HG03575 (cell line): ENCODE results near the gene TCERG1L.
"Not testable (repeated sequence)": the region's sequence is repeated elsewhere in the genome, so short reads cannot be mapped to it uniquely, and the experiment has no call there.

Experiments used
- ATAC-seq: cut with Tn5 transposase; IDR thresholded peaks from one replicate; pipeline ENCODE4 v1.9.1; 2021; ENCODE audit not compliant: unreplicated experiment, insufficient number of reproducible peaks, low FRiP score; ENCODE audit errors: extremely low read depth

TCERG1L gene

DNA sequence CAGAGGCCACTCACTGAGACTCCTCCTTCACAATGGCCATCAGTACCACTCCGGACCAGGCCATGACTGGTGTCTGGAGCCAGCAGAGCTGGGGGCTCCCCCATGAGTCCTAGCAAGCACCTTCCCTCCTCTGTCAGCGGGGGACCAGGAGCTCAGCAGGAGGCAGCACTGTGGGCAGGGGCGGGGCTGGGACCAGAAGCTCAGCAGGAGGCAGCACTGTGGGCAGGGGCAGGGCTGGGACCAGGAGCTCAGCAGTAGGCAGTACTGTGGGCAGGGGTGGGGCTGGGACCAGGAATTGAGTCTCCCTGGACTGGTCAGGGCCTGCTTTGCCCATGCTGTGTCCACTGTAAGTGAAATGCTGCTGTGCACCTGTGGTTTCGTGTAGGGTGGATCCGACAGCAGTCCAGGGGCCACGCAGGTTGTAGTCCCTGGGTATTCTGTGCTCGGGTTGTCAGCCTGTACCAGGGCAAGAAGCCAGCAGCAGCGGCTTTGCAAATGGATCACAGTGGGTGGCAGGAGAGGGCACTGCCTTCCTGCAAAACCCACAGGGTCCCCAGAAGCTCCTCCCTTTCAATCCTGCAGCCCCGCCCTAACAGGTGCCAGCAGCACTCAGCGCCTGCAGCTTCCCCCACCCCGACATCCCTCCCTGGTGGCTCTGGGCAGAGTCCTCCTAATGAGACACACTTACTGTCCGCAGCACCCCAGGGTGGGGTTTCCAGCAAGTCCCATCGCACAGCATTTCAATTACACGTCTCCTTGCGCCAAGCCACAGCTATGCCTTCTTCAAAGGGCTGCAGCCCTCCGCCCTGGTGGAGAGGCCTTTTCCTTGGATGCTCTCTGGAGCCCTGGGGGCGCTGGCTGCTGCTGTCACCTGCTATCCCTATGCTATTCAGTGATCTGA is 220.5 kb downstream of the TCERG1L start:
- no peak for ATAC-seq

DNA sequence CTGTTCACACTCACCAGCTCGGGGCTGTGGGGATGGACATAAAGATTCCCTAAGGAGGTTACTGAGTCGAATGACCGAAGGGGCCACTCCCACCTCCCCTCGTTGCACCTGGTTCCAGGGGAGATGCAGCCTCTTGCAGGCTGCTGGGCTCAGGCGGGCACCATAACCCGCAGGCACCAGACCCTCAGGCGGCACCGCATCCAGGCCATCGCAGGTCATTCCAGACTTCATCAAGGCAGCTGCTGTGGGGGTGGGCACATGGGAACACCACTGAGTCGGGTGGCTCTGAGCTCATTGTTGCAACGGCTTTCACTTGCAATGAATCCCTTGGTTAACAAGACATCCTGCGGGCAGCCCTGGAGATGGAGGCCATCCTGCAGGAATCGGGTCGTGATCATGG is 221.7 kb downstream of the TCERG1L start:
- ATAC-seq: no peak

DNA sequence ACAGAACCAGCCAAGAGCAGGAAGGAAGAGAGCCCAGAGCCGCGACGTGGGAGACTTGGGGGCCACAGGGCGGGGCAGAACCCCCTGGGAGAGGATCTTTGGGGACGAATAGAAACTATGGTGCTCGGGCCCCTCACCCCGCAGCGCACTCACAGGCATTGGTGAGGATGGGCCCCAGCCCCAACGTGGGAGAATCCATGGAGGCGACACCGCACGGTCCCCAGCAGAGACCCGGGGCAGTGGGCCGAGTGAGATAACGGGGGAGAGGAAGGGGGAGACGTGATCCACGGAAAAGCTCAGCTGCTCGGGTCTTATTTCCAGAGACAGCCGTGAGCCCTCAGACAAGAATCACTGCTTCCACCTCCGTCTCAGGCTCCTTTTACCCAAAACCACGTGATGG is 222.4 kb downstream of the TCERG1L start:
- no peak for ATAC-seq

DNA sequence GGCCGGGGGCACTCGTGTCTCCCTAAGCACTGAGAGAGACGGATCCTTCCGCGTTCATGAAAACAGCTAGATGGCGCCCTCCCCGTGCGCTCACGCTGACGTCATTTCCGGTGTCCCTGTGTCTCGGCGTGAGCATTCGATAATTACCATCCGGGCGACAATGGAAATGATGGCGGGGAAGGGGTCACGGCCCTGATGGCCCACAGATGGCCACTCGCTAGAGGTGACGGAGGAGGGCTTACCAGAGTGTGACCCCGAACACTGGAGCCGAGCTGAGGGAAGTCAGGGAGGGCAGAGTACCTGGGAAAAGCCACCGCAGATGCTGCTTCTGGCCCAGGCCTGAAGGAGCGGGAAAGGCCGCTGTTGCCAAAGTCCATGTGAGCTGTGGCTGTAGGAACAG is 222.9 kb downstream of the TCERG1L start:
- no peak for ATAC-seq

DNA sequence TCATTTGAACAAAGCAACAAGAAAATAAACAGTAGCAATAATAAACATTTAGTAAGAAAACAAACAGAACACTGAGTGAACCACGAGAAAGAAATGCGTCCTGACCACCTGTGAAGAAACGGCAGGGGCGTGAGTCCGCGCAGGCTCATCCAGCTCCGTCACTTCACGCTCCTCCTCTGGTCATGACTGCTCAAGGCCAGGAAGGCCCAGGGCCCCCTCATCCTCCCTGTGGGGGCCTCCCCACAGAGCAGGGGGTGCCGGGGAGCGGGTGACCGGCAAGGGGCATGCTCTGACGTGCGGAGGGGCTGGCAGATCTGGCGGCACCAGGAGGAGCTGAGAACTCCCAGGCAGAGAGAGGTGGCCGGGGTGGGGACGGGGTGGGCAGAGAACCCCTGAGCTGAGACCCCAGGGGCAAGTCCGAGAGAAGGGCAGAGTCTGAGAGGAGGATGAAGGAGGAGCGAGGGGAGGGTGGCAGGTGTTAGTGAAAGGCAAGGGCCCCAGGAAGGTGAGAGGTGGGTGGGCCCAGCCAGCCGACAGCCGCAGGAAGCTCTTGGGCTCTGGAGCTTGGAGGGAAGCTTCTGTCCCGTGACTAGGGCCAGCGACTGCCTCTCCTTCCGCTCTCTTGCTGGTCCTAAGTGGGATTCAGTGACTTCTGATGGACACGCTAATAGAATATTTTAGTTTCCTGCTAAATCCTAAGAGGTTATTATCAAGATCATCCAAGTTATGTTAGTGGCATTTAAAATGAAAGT is 223.9 kb downstream of the TCERG1L start:
- no peak for ATAC-seq

DNA sequence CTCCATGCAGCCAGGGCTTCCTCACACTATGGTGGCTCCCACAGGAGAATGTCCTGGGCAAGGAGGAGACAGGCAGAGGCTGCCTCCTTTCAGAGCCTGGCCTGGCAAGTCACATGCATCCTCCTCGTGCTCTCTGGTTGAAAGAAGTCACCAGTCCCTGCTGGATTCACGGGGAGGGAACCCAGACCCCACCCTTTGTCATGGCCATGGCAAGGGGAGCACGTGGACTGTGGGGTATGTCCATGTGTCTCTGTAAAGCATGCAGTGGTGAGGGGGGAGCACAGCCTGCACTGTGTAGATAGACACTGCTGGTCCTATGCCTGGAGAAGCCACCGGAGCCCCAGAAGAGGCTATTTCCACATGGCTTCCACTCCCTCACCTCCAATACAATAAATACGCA is 225.0 kb downstream of the TCERG1L start:
- no peak for ATAC-seq

DNA sequence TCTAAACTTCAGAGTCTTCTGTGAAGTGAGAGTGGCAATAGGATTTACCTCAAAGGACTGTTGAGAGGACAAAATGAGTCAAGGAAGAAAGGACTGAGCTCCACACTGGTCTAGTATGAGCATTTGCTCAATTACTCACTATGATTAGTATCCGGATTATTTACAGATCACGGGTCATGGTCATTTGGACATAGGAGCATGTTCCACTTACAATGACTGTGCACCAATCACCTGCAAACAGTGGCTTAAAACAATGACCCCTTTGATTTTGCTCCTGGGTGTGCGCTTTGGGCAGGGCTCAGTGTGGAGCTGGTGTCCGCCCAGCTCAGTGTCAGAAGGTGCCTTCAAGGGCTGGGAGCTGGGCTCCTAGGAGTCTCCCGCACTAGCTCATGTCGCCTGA is 225.4 kb downstream of the TCERG1L start:
- ATAC-seq: no peak

DNA sequence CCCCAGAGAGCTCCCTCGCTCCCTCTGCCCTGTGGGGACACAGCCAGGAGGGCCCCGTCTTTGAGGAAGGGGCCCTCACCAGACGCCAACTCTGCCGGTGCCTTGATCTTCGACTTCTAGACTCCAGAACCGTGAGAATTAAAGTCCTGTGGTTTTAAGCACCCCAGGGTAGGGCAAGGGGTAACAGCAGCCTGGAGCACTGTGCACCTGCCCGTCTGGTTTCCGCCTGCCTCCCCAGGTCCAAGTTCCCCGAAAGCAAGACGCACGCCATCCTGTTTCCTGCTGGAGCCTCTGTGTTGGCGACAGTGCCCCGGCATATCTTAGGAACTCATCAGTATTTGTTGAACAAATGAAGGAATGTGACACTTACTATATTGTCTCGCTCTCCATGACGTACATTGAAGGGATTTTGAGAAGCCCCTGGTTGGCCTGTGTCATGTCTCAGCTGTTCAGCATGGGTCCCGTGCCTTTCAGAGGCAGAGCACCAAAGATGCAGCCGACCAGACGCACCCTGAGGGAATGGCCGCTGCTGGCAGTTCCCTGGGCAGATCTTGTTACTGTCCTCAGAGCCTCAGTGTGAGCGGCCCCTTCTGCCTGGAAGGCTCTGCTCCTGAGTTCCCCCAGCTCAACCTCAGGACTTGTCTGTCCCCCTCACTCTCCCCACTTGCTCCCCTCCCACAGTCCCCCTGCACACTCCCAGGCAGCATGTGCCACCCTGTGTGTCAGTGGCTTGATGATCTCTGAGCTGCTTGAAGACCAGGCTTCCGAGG is 226.2 kb downstream of the TCERG1L start:
- no peak for ATAC-seq

DNA sequence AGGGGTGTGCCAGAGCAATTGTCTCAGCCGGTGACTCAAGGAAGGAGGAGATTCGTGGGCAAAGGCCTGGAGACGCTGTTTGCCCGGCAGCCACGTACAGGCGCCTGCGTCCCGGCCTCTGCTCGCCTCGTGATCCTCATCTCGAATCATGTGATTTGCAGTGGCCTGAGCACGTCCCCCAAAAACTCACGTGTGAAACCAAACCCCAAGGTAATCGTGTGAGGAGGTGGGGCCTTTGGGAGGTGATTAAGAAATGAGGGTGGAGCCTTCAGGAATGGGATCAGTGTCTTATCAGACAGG is 226.8 kb downstream of the TCERG1L start:
- no peak for ATAC-seq

DNA sequence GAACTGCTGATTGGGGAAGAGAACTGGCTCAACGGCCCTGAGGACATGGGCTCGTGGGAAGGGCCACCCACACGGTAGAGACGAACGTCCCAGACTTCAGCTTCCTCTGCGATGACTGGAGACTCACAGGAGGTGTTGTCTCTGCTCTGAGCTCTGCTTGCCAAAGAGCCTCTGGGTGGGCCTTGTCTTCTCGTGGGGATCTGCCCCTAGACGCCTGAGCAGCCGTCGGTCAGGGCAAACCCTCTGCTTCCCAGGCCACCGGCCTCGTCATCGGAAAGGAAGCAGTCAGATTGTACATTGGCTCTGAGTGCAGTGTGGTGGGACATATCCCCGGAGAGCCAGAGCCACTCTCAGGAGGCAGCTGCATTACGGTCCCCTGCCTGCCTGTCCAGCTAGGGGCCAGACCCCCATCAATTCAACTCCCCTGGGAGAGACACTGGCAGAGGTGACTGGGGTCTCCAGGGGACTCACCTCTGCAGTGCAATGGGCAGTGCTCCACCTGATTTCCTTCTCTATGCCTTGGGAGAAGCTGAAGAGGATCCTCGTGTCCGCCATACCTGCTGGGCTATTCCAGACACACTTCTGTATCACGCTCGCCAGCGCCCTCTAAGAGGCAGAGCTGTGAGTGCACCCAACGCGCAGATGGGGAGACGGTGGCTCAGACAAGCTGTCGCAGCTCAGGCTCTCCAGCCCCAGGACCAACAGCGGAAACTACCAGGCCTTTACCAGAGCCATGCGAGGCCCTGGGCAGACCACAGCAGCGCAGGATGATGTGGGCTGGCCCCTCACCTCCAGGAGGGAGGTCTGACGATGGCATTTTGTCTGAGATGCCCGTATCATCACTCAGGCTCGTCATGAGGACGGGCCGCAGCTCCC is 227.4 kb downstream of the TCERG1L start:
- ATAC-seq: no peak

DNA sequence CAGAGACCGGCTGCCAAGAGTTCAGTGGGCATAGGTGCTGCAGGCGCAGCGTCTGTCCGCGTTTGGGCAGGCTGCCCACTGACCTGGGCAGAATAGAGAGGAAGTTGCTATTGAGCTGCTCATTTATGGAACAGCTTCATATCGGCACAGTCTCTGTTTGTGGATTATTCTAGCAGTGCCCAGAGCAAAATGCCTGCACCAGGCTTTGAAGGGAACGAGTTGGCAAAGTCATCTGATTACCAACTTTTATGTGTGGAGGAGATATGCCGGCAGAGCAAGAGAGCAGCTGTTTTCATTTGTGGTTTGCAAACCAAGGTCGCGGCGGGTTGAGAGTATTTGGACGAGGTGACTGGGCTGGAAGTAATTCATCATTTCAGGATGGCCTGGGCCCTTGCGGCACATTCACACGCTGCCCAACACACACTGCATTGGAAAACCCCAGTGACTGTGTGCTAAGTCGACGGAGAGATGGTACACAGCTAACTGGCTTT is 228.5 kb downstream of the TCERG1L start:
- ATAC-seq: no peak

DNA sequence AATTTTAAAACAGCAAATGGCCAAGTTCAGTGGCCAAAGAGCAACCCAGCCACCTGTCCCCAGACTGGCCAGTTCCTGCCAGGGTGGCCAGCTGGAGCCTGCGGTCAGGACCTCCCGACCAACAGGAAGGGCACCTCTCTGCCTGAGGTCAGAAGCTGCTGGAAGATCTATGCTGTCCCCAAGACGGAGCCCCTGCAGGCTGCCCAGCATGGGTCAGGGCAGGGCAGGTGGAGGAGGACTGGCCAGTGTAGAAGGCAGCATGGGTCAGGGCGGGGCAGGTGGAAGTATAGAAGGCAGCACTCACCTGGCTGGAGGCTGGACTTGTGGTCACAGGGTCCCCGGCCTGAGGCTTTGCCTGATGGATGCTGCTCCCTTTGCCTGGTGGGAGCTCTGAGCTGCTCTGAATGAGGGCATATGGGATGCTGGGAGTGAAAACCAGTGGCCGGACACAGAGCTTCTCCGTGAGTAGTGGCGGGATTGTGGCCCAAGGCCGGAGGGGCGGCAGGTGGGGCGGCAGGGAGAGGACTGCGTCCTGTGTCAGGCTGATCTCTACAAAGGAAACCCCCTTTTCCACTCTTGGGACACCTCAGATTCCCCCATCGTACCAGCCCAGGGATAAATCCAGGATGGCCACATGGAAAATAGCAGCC is 229.2 kb downstream of the TCERG1L start:
- no peak for ATAC-seq

DNA sequence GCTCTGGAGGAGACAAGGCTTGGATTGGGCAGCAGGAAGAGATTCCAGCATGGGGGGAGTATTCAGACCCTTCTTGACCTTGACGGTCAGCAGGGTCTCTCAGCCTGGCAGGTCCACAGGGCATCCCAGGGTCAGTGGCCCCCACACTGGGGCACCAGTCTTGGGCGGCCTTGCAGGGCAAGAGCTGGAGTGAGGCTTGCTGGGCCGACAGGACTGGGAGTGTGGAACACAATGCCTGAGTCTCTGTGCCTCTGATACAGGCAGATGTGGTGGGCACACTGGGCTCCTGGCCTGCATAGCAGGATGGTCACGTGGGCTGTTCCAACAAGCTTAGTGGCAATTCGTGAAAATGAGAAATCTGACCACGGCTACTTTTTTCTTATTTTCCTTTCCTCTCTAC is 229.7 kb downstream of the TCERG1L start:
- no peak for ATAC-seq

DNA sequence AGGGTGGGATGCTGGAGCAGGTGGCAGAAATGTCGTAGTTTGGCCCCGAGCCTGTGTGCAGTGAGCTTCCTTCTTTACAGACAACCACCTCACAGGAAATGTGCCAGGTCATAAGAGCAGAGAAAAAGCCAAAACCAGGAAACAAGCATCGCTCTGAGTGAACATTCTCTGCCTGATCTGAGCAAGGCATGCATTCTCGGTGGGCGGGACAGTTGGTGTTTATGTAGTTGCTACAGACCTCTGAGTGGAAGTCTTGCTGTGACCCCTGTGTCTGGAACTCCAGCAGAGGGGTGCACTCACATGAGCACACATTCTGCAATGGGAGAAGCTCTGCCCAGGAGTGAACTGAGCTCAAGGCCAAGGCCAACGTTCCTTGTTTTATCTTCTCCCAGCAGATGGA is 230.1 kb downstream of the TCERG1L start:
- no peak for ATAC-seq

DNA sequence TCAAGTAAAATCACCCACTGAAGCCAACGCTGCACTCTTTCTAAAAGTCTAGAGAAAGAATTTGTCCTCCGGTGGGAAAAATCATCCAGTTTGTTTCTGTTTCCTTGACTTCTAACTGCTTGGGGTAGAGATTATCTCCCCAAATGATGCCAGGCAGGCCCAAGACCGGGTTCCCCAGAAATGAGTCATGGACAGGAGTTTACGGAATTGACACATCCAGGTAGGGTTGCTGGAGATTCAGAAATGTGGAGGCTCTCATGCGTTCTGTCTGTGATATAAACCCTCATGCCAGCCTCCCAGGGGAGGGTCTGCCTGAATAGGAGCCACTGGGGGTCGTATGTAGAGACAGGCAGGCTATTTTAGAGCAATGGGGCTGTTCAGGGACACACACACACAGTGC is 230.9 kb downstream of the TCERG1L start:
- no peak for ATAC-seq

DNA sequence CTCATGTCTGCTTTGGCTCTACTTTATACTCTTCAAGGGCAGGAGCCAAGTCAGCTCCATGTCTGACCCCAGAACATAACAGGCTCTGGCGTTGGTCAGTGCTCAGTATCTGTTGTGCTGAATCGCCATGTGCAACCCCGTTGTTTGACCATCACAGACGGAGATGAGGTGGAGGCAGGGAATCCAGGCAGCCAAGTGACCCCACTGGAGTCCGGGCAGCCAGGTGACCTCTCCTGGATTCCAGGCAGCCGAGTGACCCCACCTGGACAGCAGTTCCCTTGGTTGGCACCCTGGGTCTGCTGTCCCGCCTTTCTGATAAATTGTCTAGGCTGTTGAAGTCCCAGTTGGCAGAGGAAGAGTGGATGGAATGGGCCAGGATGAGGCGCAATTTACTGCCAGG is 232.2 kb downstream of the TCERG1L start:
- no peak for ATAC-seq

DNA sequence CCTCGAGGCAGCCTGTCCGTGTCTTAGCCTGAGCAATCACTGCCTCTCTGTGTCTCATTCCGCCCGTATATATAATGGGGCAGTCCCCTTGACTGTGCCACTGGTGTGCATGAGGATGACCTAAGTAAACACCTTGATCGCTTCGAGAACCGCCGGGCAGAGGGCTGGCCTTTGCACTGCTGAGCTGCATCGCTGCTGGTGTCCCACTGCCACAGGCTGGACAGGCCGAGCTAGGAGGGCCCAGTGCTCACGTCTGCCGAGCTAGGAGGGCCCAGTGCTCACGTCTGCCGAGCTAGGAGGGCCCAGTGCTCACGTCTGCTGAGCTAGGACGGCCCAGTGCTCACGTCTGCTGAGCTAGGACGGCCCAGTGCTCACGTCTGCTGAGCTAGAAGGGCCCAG is 232.6 kb downstream of the TCERG1L start:
- ATAC-seq: not testable (repeated sequence)

DNA sequence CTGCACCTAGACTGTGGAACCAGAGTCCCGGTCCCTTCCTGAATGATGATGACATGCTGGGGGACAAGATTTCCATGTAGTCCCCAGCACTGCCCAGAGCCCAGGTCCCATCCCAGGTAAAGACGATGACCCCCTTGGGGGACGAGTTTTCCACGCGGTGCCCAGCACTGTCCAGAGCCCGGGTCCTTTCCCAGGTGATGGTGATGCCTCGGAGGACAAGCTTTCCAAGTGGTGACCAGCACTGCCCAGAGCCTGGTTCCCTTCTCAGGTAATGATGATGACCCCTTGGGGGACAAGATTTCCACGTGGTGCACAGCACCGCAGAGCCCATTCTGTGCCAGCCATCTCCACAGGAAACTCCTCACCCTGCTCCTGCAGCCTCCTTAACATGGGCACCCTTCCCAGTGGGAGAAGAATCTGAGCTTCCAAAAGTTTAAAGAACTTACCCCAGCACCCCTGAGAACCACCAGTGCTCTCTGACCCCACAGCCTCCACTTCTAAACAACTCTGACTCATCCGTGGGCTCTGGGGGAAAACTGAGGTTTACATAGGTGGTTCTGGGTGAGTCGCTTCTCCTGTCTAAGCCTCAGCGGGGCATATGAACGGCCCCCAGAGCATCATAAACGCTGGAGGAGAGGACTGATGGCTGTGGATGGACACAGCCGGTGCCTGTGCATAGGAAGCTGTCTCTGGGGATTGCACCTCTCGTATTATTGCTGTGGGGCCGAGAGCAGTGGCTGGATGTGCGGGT is 233.2 kb downstream of the TCERG1L start:
- ATAC-seq: no peak
